ENCODE measurements around the gene BEST2.
A peak's percentile ranks its signal among the peaks of the same experiment; 100 is the strongest.
"Not testable (repeated sequence)": the region's sequence is repeated elsewhere in the genome, so short reads cannot be mapped to it uniquely, and the experiment has no call there.

Gene BEST2

DNA sequence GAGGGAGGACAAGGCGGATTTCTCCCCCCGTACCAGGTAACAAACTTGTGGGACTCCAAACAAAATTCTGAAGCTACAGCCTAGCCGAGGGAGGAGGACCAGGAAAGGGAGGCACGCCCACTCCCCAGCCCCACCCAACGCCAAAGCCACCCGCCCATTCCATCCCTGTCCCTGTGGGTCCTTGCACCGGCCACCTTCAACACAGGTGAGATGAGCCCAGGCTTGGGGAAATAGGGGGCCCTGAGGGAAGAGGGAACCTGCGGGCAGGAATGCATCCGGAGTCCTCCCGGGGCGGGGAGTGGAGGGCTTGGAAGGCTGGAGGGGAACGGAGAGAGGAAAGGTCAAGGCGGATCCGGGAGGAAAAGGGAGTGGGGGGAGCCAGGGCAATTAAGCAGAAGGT, at the start of gene BEST2:
Gene BEST2 (plus strand): TSS at position 157 of the 400 bp plus-strand sequence. CDS start 802 bp downstream, outside the sequence.
- no peak for DNase-seq

DNA sequence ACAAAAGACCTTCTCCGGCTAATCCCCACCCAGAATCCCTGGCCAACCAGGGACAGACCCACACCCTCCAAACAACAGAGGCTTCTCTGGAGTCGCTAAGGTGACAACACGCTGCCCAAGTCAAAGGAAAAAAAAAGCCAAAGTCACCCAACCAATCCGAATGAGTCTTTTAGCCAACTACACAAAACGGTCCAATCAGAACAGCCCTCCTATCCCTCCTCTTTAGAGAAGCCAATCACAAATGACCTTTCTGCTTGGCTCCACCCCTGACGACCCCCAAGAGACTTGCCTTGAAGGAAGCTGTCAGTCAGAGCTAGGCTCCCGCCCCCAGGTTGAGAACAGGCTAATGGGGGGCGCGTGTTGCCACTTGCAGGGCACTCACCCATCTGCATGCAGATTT, 48.5 kb upstream of the BEST2 start:
- no peak for DNase-seq

DNA sequence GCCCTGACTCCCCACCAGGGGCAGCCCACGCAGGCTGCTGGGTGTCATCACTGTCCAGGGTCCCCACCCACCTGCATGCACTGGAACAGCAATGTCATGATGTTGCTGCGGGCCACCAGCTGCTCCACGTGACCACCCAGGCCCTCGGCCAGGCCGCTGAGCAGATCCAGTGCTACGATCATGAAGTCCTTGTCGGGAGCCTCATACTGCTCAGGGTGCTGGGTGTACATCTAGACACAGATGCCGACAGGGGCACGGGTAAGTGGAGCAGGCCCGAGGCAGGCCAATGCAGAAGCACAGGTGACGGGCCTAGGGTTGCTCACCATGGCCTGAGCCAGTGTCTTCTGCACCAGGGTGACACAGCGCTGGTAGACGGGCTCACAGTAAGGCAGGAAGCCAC, 46.4 kb upstream of the BEST2 start:
- DNase-seq: no peak

DNA sequence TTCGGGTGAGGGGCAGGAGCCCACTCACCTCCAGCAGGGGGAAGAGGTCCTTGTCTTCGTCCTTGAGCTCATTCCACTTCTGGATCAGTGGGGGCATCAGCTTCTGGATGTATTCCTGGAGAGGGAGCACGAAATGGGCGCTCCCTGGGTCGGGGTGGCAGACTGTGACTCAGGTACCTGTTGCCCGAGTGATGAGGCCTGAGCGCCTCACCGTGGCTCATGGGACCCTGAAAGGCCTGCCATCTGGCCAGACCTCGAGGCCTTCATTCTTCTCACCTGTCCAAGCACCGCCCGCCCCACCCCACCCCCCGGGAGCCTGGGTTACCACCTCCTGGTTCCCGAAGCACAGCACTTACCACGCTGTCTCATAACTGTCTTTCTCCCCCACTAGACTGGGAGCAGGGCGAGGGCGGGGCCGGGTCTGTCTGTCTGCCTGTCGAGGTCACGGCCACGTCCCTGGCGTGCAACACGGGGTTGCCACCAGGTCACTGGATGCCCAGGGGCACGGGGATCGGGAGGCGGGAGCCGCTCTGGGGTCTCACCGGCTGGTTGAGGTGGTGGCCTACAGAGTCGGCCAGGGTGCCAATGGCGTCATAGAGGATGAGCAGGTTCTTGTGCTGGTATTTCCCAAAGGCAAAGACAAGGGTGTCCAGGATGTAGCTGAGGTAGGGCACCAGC, 45.8 kb upstream of the BEST2 start:
- DNase-seq: no peak

DNA sequence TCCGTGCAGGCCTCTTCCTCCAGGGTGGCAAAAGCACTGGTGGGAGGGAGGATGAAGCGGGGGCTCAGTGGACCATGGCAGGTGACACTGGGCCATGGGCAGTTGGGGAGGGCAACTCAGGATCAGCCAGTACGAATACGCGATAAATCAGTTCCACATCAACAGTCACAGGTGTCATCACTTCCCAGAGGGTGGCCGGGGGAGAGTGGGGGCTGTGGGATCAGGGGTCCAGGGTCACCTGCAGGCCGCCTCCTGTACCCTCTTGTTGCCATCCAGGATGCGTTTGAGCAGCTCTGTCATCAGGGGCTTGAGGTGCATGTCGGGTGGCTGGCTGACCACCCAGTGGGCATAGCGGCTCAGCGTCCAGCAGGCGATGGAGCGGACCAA, 45.3 kb upstream of the BEST2 start:
- no peak for DNase-seq

DNA sequence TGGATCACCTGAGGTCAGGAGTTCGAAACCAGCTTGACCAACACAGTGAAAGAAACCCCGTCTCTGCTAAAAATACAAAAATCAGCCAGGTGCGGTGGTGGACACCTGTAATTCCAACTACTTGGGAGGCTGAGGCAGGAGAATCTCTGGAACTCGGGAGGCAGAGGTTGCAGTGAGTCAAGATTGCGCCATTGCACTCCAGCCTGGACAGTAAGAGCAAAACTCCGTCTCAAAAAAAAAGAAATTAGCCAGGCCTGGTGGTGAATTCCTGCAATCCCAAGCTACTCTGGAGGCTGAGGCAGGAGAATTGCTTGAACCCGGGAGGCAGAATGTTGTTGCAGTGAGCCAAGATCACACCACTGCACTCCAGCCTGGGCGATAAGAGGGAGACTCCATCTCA, 43.0 kb upstream of the BEST2 start:
- no peak for DNase-seq

DNA sequence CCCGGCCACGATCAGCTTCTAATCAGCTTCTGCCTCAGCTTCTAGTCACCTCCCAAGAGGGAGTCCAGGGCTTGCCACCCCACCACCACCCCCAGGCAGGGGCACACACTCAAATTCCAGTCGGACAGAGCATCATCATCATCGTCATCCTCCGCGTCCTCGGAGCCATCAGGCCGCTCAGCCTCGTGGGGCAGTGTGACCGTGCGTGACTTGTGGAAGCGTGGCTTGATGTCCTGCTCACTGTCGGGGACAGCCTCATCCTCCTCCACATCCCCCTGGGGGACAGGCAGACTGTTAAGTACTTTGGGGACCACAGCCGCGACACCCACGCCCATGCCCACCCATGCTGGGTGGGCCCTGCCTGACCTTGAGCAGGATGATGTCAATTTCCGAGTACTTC, 40.4 kb upstream of the BEST2 start:
- DNase-seq: no peak

DNA sequence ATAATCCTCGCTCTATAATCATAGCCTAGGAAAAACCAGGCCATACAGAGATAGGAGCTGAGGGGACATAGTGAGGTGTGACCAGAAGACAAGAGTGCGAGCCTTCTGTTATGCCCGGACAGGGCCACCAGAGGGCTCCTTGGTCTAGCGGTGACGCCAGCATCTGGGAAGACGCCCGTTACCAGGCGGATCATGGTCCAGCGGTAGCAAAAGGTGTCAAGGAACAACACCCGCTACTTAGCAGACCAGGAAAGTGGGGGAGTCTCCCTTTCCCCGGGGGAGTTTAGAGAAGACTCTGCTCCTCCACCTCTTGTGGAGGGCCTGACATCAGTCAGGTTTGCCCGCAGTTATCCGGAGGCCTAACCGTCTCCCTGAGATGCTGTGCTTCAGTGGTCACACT, 39.5 kb upstream of the BEST2 start:
- DNase-seq: not testable (repeated sequence)

DNA sequence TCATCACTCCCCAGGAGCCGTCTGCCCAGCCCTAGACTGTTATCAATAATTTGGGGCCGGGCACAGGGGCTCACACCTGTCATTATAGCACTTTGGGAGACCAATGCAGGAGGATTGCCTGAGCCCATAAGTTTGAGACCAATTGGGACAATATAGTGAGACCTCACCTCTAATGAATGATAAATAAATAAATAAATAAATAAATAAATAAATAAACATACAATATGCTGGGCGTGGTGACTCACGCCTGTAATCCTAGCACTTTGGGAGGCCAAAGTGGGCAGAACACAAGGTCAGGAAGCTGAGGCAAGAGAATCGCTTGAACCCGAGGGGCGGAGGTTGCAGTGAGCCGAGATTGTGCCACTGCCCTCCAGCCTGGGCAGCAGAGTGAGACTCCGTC, 38.3 kb upstream of the BEST2 start:
- not testable (repeated sequence) for DNase-seq

DNA sequence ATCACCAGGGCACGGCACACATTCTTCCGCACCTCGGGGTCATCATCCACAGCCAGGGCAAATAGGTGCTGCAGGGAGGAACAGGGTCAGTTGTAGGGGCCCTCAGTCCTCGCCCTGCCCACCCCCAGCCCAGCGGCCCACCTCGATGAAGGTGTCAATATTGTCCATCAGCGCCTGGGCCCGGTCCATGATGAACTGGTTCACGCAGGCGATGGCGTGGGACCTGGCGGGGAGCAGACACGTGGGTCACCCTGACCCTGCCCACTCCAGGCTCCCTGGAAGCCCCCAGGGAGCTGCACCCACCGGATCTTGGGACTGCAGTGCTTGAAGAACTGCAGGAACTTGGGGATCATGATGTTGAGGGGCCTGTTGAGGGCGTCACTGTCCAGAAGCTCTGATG, 36.5 kb upstream of the BEST2 start:
- no peak for DNase-seq

DNA sequence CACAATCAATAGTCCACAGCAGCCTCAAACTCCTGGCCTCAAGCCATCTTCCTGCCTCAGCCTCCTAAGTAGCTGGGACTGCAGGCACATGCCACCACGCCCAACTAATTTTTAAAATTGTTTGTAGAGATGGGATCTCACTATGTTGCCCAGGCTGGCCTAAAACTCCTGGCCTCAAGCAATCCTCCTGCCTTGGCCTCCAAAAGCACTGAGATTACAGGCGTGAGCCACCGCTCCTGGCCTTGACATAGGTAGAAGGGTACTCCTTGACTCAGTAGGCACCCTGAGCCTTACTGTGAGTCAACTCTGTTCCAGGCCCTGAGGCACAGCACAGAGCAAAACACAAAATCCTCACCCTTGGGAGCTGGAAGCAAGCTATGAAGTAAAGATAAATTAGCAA, 35.7 kb upstream of the BEST2 start:
- no peak for DNase-seq

DNA sequence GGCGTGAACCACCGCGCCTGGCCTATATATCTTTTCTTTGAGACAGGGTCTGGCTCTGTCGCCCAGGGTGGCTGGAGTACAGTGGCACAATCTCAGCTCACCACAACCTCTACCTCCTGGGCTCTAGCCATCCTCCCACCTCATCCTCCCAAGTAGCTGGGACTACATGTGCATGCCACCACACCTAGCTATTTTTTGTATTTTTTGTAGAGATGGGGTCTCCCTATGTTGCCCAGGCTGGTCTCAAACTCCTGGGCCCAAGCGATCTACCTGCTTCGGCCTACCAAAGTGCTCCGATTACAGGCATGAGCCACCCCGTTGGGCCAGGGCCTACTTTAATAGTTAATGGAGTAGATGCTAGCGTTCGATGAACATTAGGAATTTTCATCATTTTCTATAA, 31.3 kb upstream of the BEST2 start:
- DNase-seq: no peak

DNA sequence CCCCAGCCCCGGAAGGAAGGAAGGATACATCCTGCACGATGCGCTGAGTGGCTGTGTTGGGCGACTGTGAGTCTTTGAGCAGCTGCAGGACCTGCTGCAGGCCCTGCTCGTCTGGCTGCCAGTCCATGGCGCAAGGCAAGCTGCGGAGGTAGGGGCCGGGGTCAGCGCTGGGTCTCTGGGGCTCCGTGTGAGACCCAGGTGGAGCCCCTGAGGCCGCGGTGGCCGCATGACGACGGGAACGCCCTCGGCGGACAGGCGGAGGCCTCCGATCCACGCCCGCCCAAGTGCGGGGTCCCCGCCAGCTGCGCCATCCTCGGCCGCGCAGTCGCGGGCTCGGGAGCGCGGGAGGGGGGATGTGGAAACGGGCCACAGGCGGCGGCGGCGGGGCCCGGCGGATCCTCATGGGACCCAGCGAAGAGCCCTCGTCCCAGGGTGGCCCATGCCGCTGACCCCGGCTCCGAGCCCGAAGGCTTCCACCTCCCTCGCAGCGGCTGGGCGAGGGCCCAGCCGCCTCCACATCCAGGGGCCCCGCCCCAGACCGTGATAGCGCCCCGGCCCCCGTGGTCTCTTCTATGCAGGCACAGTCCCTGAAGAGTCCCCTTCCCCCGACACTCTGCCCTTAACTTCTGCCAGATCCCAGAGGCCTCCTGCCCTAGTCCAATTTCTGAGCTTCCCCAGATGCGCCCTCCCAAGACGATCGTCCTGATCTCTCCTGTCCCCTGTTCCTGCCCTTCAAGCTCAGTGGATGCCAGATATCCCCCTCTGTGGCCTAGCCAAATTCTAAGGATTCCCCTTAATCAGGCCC, 30.5 kb upstream of the BEST2 start:
- DNase-seq: peak in 3 of 14 donors; percentile 43 to 59 (median 46)

DNA sequence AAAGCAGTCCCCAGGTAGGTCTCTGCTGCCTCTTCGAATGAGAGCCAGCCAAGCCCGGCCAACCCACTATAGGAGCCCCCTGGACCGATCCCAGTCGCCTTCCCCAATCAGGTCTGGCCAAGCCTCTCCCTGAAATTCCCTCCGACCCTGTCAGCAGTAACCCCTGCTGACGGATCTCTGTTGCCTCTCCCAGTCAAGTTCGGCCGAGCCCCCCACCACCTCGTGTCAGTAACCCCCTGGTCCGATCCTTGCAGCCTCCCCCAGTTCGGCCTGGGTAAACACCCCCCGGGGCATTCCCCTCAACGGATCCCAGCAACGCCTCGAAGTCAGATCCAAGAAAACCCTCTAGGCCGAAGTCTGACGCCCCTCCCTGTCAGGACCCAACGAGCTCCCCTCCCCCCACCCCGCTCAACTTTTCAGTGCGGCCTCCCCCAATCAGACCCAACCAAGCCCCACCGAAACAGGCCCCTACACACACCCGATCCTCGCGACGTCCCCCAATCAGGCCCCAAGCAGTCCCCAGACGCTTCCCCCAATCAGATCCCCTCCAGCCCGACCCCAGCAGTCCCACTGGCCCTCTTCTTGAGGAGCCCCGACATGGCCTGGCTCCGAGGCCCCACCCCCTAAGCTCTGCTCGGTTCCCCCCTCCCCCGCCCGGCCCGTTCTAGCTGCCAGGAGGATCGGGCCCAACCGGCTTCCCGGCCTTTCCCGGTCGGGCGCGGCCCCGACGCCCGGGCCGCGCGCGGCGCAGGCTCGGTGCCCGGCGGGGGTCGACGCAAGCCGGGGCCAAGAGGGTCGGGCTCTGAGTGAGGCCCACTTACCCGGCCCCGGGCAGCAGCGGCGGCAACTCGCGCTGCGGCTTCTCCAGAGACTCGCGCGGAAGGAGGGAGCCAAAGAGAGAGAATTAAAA, 29.7 kb upstream of the BEST2 start:
- DNase-seq: peak in 11 of 14 donors; percentile 40 to 80 (median 64)

DNA sequence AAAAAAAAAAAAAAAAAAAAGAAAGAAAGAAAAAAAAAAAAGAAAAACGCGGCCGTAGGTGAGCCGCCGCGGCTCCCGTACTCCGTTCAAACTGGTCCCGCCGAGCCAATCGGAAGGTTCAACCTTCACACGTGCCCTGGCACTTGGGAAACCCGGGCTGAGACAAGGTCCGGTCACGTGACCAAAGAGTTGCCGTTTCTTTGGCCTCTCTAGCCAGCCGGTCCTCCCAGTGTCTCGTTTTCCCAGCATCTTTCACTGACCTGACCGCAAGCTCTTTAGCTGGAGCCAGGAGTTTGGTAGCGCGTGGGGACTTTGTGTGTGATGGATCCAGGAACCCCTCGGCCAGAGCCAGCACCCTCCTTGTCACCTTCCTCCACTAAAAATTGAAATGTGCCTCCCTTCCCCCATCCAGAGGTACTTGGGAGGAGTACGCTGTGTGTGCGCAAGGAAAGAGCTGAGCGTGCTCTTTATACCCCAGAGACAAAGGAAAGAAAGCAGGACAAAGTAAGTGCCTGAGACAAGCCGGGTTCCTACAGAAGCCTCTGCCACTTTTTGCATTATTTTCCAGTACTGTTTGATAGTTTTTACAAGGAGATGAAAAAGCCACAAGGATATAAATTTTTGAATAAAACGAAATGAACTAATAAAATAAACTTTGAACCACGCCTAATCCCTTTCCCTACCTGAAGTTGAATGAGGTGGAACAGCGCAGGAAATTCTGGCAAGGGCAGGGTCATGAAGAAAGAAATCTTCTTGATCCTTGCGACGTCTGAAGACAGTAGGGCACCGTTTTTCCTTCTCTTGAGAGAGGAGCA, 28.8 kb upstream of the BEST2 start:
- DNase-seq: peak; percentile 59 to 94 (median 90)

DNA sequence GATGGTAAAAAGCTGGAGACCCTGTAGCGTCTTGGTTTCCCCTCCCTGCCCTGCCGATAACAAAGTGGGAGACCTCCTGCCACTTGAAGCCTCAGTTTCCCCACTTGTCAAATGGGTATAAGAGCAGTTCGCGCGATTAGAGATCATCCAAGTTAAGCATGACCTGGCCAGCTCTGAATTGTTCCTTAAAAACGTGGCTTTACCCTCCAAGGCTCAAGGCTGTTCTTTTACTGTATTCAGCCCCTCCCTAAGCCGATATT, 28.3 kb upstream of the BEST2 start:
- peak in 1 of 14 donors; percentile 25 for DNase-seq

DNA sequence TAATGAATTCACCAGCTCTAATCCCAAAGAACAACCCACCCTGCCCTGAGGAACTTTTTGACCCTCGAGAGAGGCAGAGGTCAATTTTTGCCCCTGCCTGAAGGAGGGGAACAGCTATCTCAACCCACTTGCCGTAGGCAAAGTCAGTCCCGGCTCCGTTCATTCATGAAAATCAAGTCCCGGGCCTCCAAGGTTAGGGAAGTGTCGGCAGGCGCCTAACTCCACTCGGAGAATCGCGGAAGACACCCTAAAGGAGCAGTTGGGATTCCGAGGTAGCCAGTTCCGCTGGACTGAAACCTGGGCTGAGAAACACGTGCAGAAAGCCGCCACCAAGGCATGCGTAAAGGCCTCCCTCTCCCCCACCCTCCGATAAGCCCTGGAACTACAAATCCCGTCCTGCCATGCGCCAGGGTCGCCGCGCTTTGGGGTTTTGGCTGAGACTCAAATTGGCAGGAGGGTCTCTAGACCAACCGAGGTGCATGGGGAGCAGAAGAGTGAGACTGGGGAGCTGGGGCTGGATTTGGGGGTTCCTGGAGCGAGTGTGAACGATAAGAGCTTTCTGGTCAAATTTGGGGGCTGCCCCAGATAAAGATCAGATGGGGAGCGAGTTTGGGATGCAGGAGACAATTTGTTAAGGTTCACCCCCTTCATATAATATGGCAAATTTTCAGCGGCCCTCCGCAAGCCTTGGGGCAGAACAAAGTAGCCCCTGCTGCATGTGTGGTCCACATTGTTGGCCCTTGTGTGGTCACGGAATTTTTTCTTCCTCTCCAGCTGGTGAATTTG, 27.8 kb upstream of the BEST2 start, which contains the start of gene TNPO2:
Gene TNPO2 (minus strand): TSS at position 292 of the 786 bp plus-strand sequence. CDS start 2,955 bp downstream, outside the sequence.
- DNase-seq: peak in 11 of 14 donors; percentile 8 to 73 (median 22)

DNA sequence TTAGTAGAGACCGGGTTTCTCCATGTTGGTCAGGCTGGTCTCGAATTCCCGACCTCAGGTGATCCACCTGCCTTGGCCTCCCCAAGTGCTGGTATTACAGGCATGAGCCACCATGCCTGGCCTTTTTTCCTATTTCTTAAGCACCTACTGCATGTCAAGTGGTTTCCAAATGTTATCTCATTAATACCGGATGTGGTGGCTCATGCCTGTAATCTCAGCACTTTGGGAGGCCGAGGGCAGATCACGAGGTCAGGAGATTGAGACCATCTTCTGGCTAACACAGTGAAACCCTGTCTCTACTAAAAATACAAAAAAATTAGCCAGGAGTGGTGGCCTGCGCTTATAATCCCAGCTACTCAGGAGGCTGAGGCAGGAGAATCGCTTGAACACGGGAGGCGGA, 26.0 kb upstream of the BEST2 start:
- DNase-seq: not testable (repeated sequence)

DNA sequence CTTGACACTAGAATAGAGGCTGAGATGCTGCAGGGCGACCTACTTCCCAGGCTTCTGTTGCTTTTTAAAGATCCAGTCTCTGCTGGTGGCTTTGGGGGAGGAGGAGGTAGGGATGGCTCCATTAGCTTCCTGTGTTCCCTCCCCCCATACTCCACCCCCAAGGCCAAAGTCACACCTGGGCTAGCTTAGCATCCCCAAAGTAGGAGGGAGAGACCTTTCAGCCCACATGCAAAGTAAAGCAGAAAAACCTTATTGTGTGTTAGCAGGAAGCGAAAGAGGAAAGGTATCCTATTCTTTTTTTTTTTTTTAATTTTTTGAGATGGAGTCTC, 24.6 kb upstream of the BEST2 start:
- DNase-seq: no peak

DNA sequence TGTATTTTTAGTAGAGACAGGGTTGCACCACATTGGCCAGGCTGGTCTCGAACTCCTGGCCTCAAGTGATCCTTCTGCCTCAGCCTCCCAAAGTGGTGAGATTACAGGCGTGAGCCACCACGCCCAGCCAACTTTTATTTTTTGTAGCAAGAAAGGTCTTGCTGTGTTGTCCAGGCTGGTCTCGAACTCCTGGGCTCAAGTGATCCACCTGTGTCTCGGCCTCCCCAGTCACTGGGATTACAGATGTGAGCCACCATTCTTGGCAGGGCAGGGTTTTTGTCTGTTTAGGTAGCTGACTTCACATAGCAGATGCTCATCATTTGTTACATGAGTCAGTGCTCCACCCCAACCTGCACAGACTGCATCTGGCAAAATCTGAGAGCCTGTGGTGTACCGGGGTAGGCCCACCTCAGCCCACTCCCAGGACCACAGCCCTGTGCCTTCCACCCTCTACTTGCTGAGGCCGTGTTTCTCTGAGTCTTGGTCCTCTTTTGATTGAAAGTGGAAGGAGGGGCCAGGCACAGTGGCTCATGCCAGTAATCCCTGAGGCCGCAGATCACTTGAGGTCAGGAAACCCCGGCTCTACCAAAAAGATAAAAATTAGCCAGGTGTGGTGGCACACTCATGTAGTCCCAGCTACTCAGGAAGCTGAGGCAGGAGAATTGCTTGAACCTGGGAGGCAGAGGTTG, 23.7 kb upstream of the BEST2 start:
- DNase-seq: no peak

DNA sequence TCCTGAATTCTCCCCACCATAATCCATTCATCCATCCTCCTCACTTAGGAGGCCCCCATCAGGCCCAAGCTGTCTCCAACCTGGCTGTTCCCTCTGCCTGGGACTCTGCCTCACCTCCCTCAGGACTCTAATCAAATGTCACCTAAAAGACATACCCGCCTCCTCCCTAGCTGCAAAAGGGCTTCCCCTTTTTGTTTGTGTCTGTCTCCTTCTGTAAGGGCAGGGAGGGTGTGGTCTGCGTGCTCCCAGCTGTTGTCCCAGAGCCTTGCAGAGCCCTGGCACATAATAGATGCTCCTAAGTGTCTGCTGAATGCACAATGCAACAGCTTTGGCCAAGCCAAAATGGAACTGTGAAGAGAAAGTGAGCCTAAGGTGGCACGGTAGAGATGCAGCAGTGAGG, 21.5 kb upstream of the BEST2 start:
- no peak for DNase-seq

All from C1 segment of cervical spinal cord (tissue), 14 donors.